Stimulated activated CD4-positive, alpha-beta T cell treated with anti-CD3 and anti-CD28 coated beads, TNF-alpha, amount 100 ng/mL, for 24 hours (primary cell): ENCODE results near the gene SESTD1.

Source experiments
- DNase-seq, 3 experiments: peaks; one replicate each; pipeline ENCODE4 v3.0.0-alpha.2; 2020; ENCODE audit warnings: low read depth in 3 of 3

The SESTD1 gene

GRCh38 chr2:179191110-179191509 is 73.5 kb downstream of the SESTD1 start:
- no peak for DNase-seq

GRCh38 chr2:179186126-179186525 is 78.5 kb downstream of the SESTD1 start:
- no peak for DNase-seq

- DNase-seq, result no peak
Observed at GRCh38 chr2:179184610-179185009, 80.0 kb downstream of the SESTD1 start.

GRCh38 chr2:179181002-179181401 is 83.6 kb downstream of the SESTD1 start:
- no peak for DNase-seq

- no peak for DNase-seq
Observed at GRCh38 chr2:179180242-179180641, 84.4 kb downstream of the SESTD1 start.

GRCh38 chr2:179179719-179180118 is 84.9 kb downstream of the SESTD1 start:
- no peak for DNase-seq

GRCh38 chr2:179177694-179178093 is 86.9 kb downstream of the SESTD1 start:
- DNase-seq, result no peak

- no peak for DNase-seq
Observed at GRCh38 chr2:179174240-179174639, 90.4 kb downstream of the SESTD1 start.

- DNase-seq, result no peak
Observed at GRCh38 chr2:179172894-179173293, 91.7 kb downstream of the SESTD1 start.

- DNase-seq, result no peak
Observed at GRCh38 chr2:179171371-179171770, 93.3 kb downstream of the SESTD1 start.

- no peak for DNase-seq
Observed at GRCh38 chr2:179170901-179171300, 93.7 kb downstream of the SESTD1 start.

GRCh38 chr2:179165356-179166000 is 99.2 kb downstream of the SESTD1 start:
- no peak for DNase-seq

GRCh38 chr2:179141206-179141605 is 123.4 kb downstream of the SESTD1 start:
- no peak for DNase-seq

GRCh38 chr2:179140571-179140970 is 124.1 kb downstream of the SESTD1 start:
- no peak for DNase-seq

GRCh38 chr2:179139506-179139905 is 125.1 kb downstream of the SESTD1 start:
- DNase-seq, result peak in 1 of 3 experiments; percentile 5

- no peak for DNase-seq
Observed at GRCh38 chr2:179137200-179137759, 127.4 kb downstream of the SESTD1 start.

- DNase-seq, result no peak
Observed at GRCh38 chr2:179133016-179133415, 131.6 kb downstream of the SESTD1 start.

GRCh38 chr2:179132076-179132475 is 132.6 kb downstream of the SESTD1 start:
- DNase-seq, result no peak

GRCh38 chr2:179130560-179130959 is 134.1 kb downstream of the SESTD1 start:
- no peak for DNase-seq

GRCh38 chr2:179129574-179130238 is 134.9 kb downstream of the SESTD1 start:
- no peak for DNase-seq

GRCh38 chr2:179125404-179125803 is 139.2 kb downstream of the SESTD1 start:
- DNase-seq, result no peak

GRCh38 chr2:179124282-179124681 is 140.3 kb downstream of the SESTD1 start:
- DNase-seq, result no peak

- no peak for DNase-seq
Observed at GRCh38 chr2:179123272-179123662, 141.4 kb downstream of the SESTD1 start.
